ENCODE data around the gene CHCHD10.

Gene CHCHD10

GRCh38 chr22:23782252-23782651, 14.5 kb upstream of the CHCHD10 start:
- DNase-seq: no peak
- no peak for TF ChIP-seq POLR2A (IDR thresholded peaks at IDR 0.05; ENCODE audit: low read length)

GRCh38 chr22:23781511-23782183, 13.9 kb upstream of the CHCHD10 start:
- no peak for TF ChIP-seq POLR2A (IDR thresholded peaks at IDR 0.05; ENCODE audit: low read length)
- TF ChIP-seq GATA1 (IDR thresholded peaks at IDR 0.05; ENCODE audit: low read depth, low read length): no peak
- DNase-seq: no peak

- no peak for DNase-seq
- TF ChIP-seq GATA1 (IDR thresholded peaks at IDR 0.05; ENCODE audit: low read depth, low read length): no peak
- no peak for TF ChIP-seq POLR2A (IDR thresholded peaks at IDR 0.05; ENCODE audit: low read length)
These were observed 13.3 kb upstream of the CHCHD10 start for GRCh38 chr22:23781065-23781464.

- TF ChIP-seq POLR2A (IDR thresholded peaks at IDR 0.05; ENCODE audit: low read length) (no peak), GATA1 (IDR thresholded peaks at IDR 0.05; ENCODE audit: low read depth, low read length) (no peak)
- DNase-seq: no peak
These were observed 12.5 kb upstream of the CHCHD10 start for GRCh38 chr22:23780146-23780748.

GRCh38 chr22:23779731-23780130, 12.0 kb upstream of the CHCHD10 start:
- DNase-seq: no peak
- TF ChIP-seq POLR2A (IDR thresholded peaks at IDR 0.05; ENCODE audit: low read length): no peak
- no peak for TF ChIP-seq GATA1 (IDR thresholded peaks at IDR 0.05; ENCODE audit: low read depth, low read length)

- TF ChIP-seq POLR2A (IDR thresholded peaks at IDR 0.05; ENCODE audit: low read length) (no peak), GATA1 (IDR thresholded peaks at IDR 0.05; ENCODE audit: low read depth, low read length) (no peak)
These were observed 11.3 kb upstream of the CHCHD10 start for GRCh38 chr22:23779083-23779482.

GRCh38 chr22:23778577-23778900, 10.8 kb upstream of the CHCHD10 start:
- TF ChIP-seq GATA1 (IDR thresholded peaks at IDR 0.05; ENCODE audit: low read depth, low read length) (no peak), POLR2A (IDR thresholded peaks at IDR 0.05; ENCODE audit: low read length) (no peak)
- DNase-seq: no peak

More at GRCh38 chr22:23779083-23779482, 11.3 kb upstream of the CHCHD10 start:
- DNase-seq: no peak

GRCh38 chr22:23777776-23778576, 10.2 kb upstream of the CHCHD10 start:
- DNase-seq: no peak
- no peak for TF ChIP-seq GATA1 (IDR thresholded peaks at IDR 0.05; ENCODE audit: low read depth, low read length)
- no peak for TF ChIP-seq POLR2A (IDR thresholded peaks at IDR 0.05; ENCODE audit: low read length)

GRCh38 chr22:23775779-23776375, 8.1 kb upstream of the CHCHD10 start:
- DNase-seq: no peak
- no peak for TF ChIP-seq GATA1 (IDR thresholded peaks at IDR 0.05; ENCODE audit: low read depth, low read length)
- TF ChIP-seq POLR2A (IDR thresholded peaks at IDR 0.05; ENCODE audit: low read length): no peak

GRCh38 chr22:23774922-23775436, 7.2 kb upstream of the CHCHD10 start:
- TF ChIP-seq POLR2A (IDR thresholded peaks at IDR 0.05; ENCODE audit: low read length): no peak
- TF ChIP-seq GATA1 (IDR thresholded peaks at IDR 0.05; ENCODE audit: low read depth, low read length): no peak
- no peak for DNase-seq

GRCh38 chr22:23774114-23774921, 6.5 kb upstream of the CHCHD10 start:
- DNase-seq: no peak

GRCh38 chr22:23773483-23774113, 5.8 kb upstream of the CHCHD10 start:
- DNase-seq: no peak
- TF ChIP-seq POLR2A (IDR thresholded peaks at IDR 0.05; ENCODE audit: low read length) (no peak), GATA1 (IDR thresholded peaks at IDR 0.05; ENCODE audit: low read depth, low read length) (no peak)

More at GRCh38 chr22:23774114-23774921, 6.5 kb upstream of the CHCHD10 start:
- TF ChIP-seq POLR2A (IDR thresholded peaks at IDR 0.05; ENCODE audit: low read length) (no peak), GATA1 (IDR thresholded peaks at IDR 0.05; ENCODE audit: low read depth, low read length) (no peak)
